Endodermal cell (in vitro differentiated cells): ENCODE results near the gene ZNF618. TPM values are rescaled to one million over a fixed set of nuclear protein-coding genes. Genes with fewer than 3 reads are reported as not detected.

Experiments used
- DNase-seq: peaks from one replicate; pipeline ENCODE4 v3.0.0-alpha.2; 2017
- H3K27ac ChIP-seq: 2 replicates; pipeline ENCODE4 v1.5.1; 2013; ENCODE audit warnings: mild to moderate bottlenecking, low read depth, low read length, moderate library complexity
- H3K27me3 ChIP-seq: 2 replicates; pipeline ENCODE4 v1.6.1; 2013; ENCODE audit warnings: mild to moderate bottlenecking, low read length, moderate library complexity; ENCODE audit not compliant: insufficient read depth, control insufficient read depth, poor library complexity, severe bottlenecking
- H3K36me3 ChIP-seq: 2 replicates; pipeline ENCODE4 v1.7.0; 2013; ENCODE audit warnings: mild to moderate bottlenecking, low read length, moderate library complexity; ENCODE audit not compliant: control insufficient read depth, insufficient read depth
- H3K4me1 ChIP-seq: one replicate; pipeline ENCODE4 v1.7.0; 2013; ENCODE audit warnings: low read length; ENCODE audit not compliant: control insufficient read depth, insufficient read depth
- H3K4me3 ChIP-seq: 2 replicates; pipeline ENCODE4 v1.5.1; 2013; ENCODE audit warnings: mild to moderate bottlenecking, low read length, moderate library complexity
- H3K9ac ChIP-seq: 2 replicates; pipeline ENCODE4 v1.6.1; 2013; ENCODE audit warnings: mild to moderate bottlenecking, low read length, moderate library complexity; ENCODE audit not compliant: poor library complexity, severe bottlenecking; ENCODE audit errors: extremely low read depth
- H3K9me3 ChIP-seq: 2 replicates; pipeline ENCODE4 v1.6.1; 2013; ENCODE audit warnings: mild to moderate bottlenecking, low read length, moderate library complexity; ENCODE audit not compliant: control insufficient read depth
- H3K27ac Mint-ChIP-seq: 2 replicates; pipeline ENCODE4 v1.8.0; 2020; ENCODE audit warnings: mixed read lengths
- H3K27me3 Mint-ChIP-seq: 2 replicates; pipeline ENCODE4 v1.8.0; 2021; ENCODE audit warnings: mild to moderate bottlenecking, mixed read lengths; ENCODE audit not compliant: insufficient read depth
- H3K36me3 Mint-ChIP-seq: 2 replicates; pipeline ENCODE4 v1.8.0; 2020; ENCODE audit warnings: low read depth, mixed read lengths
- H3K4me1 Mint-ChIP-seq: 2 replicates; pipeline ENCODE4 v1.8.0; 2020; ENCODE audit warnings: mixed read lengths
- H3K4me3 Mint-ChIP-seq: 2 replicates; pipeline ENCODE4 v1.8.0; 2020; ENCODE audit warnings: mild to moderate bottlenecking, moderate library complexity, mixed read lengths
- H3K9me3 Mint-ChIP-seq: 2 replicates; pipeline ENCODE4 v1.8.0; 2020; ENCODE audit warnings: mild to moderate bottlenecking, mixed read lengths
- WGBS, 2 experiments: methylation state at CpG; one replicate each; pipeline versions ENCODE4 v1.1.5 to v1.1.7; 2013; ENCODE audit warnings: missing lambda C conversion rate in 2 of 2, mixed read lengths in 1 of 2; ENCODE audit not compliant: insufficient coverage in 1 of 2, insufficient read length in 1 of 2; 5-methylcytosine and 5-hydroxymethylcytosine counted together
- total RNA-seq, 2 donors: library from RNA; stranded (reverse); fragmentation: NEBNext Ultra II Directional in 1 of 2; extraction: Animal tissue kit (Norgen Biotek cat#: 25700) in 1 of 2; gene quantifications; 2 replicates in 1 of 2; 3 replicates in 1 of 2; pipeline ENCODE4 v1.2.1, GENCODE V29; 2021
- TF ChIP-seq, protein P1 (sequence below): fragments of 200-600 bp; sonication (generic); conservative IDR thresholded peaks from 2 replicates; pipeline ENCODE4 v1.5.0; 2021; ENCODE audit warnings: antibody characterized with exemption, mild to moderate bottlenecking

The ZNF618 gene
- total RNA-seq, 2 donors from 2014 or later, result 34.5 to 37.5 TPM

DNA sequence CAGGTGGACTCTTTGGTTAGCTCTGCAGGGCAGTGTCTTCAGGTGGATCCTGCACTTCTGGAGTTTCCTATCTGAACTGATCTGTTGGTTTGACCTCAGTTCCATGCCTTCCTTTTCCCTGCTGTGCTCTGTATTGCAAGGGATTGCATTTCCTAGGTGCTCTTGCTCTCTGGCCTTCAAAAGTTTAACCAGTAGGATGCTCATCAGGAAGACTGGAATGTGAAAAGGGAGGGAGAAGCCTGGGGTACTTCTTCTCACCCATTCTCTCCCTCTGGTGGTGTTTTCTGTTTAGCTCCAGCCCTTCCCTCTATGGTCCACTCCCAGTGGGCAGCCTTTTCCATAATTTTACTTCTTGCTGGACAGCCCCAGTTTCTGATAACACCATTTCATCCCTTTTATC lies 78.5 kb downstream of the ZNF618 start:
- Mint-ChIP-seq H3K27ac (no peak overlapping the region), H3K27me3 (no peaks in the 10 kb centered on the region), H3K9me3 (no peaks in the 10 kb centered on the region), H3K4me1 (no peaks in the 10 kb centered on the region), H3K4me3 (no peak overlapping the region), H3K36me3 (no peaks in the 10 kb centered on the region)
- Histone ChIP-seq H3K4me1 (no peaks in the 10 kb centered on the region), H3K36me3 (no peaks in the 10 kb centered on the region), H3K9me3 (no peaks in the 10 kb centered on the region), H3K4me3 (no peak overlapping the region), H3K9ac (no peak overlapping the region), H3K27ac (no peak overlapping the region), H3K27me3 (no peaks in the 10 kb centered on the region)
- no peak for DNase-seq
- TF ChIP-seq, protein P1, sequence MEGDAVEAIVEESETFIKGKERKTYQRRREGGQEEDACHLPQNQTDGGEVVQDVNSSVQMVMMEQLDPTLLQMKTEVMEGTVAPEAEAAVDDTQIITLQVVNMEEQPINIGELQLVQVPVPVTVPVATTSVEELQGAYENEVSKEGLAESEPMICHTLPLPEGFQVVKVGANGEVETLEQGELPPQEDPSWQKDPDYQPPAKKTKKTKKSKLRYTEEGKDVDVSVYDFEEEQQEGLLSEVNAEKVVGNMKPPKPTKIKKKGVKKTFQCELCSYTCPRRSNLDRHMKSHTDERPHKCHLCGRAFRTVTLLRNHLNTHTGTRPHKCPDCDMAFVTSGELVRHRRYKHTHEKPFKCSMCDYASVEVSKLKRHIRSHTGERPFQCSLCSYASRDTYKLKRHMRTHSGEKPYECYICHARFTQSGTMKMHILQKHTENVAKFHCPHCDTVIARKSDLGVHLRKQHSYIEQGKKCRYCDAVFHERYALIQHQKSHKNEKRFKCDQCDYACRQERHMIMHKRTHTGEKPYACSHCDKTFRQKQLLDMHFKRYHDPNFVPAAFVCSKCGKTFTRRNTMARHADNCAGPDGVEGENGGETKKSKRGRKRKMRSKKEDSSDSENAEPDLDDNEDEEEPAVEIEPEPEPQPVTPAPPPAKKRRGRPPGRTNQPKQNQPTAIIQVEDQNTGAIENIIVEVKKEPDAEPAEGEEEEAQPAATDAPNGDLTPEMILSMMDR, result no peak

DNA sequence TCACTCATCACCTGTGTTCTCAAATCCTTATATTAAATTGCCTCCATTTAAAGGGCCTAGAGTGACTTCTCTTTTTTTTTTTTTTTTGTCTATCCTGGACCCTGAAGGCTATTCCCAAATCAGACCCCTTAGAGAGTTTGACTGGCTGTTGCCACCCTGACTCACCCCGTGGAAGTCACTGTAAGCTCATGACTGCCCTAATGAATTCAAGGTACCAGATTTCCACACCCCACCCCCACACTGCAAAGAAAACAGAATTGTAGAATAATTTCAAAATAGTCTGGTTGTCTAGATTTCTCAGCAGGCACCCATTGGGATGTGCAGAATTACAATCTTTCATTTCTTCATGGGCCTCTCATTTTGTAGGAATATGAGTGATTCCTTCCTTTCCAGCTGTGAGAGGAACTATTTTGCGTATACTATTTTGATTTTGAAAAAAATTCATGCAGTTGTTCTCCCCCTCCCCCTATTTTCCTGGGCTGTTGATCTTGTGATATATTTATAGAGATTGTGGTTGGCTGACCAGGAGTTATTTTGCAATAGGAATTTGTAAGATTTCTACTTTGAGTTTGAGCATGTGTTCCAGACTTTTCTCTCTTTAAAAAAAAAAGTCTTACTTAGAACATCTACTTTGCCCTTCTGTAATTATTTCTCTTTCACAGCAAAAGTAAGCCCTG lies 79.1 kb downstream of the ZNF618 start:
- no peak overlapping the region for H3K4me3 ChIP-seq
- H3K9me3 Mint-ChIP-seq, result no peaks in the 10 kb centered on the region
- no peaks in the 10 kb centered on the region for H3K4me1 ChIP-seq
- H3K9me3 ChIP-seq, result no peaks in the 10 kb centered on the region
- H3K4me1 Mint-ChIP-seq, result no peaks in the 10 kb centered on the region
- H3K36me3 Mint-ChIP-seq, result peaks cover 4% of the 10 kb centered on the region
- H3K27ac Mint-ChIP-seq, result no peak overlapping the region
- H3K27me3 ChIP-seq, result no peaks in the 10 kb centered on the region
- no peaks in the 10 kb centered on the region for H3K36me3 ChIP-seq
- TF ChIP-seq, protein P1, result no peak
- 85% methylated on average over 1 of the region's 2 CpGs; no CpG with 5 or more reads in 1 of the 2 experiments for WGBS, 2 experiments
- no peak overlapping the region for H3K4me3 Mint-ChIP-seq
- no peaks in the 10 kb centered on the region for H3K27me3 Mint-ChIP-seq
- DNase-seq, result no peak
- H3K27ac ChIP-seq, result no peak overlapping the region
- no peak overlapping the region for H3K9ac ChIP-seq

DNA sequence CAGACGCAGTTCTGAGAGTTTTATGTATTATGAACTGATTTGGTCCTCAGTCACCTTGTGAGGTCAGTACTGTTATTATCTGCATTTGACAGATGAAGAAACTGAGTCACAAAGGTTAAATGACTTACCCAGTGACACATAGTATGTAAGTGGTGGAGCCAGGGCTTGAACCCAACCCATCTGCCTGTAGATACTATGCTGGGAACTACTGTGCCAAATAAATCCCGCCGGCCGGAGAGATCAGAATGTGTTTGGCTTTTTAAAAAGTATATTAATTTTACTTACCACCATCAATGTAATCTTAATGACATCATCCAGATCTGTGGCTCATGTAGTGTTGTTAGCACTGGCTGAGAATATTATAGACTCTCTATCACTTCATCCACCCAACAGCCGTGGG lies 80.8 kb downstream of the ZNF618 start:
- Histone ChIP-seq H3K4me3 (no peak overlapping the region), H3K36me3 (no peaks in the 10 kb centered on the region), H3K9me3 (no peaks in the 10 kb centered on the region), H3K9ac (no peak overlapping the region), H3K27me3 (no peaks in the 10 kb centered on the region), H3K27ac (no peak overlapping the region), H3K4me1 (no peaks in the 10 kb centered on the region)
- Mint-ChIP-seq H3K4me1 (no peaks in the 10 kb centered on the region), H3K36me3 (peaks cover 6% of the 10 kb centered on the region), H3K4me3 (no peak overlapping the region), H3K9me3 (no peaks in the 10 kb centered on the region), H3K27me3 (no peaks in the 10 kb centered on the region), H3K27ac (no peak overlapping the region)
- TF ChIP-seq, protein P1, result no peak
- WGBS, 2 experiments, result 96 to 100% methylated on average over 1 to 5 of the region's 5 CpGs
- DNase-seq, result peak; percentile 12
